GM12875 (cell line): ENCODE results near the gene CFTR.
"Not testable (repeated sequence)": the region's sequence is repeated elsewhere in the genome, so short reads cannot be mapped to it uniquely, and the experiment has no call there.

Experiments used
- H3K4me3 ChIP-seq: one replicate; pipeline ENCODE4 v1.5.1; 2011; ENCODE audit warnings: low read depth, low read length, control low read depth
- CTCF ChIP-seq: IDR thresholded peaks from 2 replicates; pipeline ENCODE4 v1.5.1; 2011; ENCODE audit warnings: low read depth, mild to moderate bottlenecking, control low read depth, inconsistent platforms, low read length, moderate library complexity, borderline replicate concordance; ENCODE audit not compliant: insufficient read depth

The CFTR gene

GRCh38 chr7:117704063-117704462 is 224.2 kb downstream of the CFTR start:
- no peak overlapping the region for H3K4me3 ChIP-seq
- TF ChIP-seq CTCF: no peak

- H3K4me3 ChIP-seq: no peak overlapping the region
- TF ChIP-seq CTCF: no peak
These were observed 225.8 kb downstream of the CFTR start for GRCh38 chr7:117705630-117706029.

- no peak overlapping the region for H3K4me3 ChIP-seq
- no peak for TF ChIP-seq CTCF
These were observed 226.4 kb downstream of the CFTR start for GRCh38 chr7:117706210-117706609.

- no peak for TF ChIP-seq CTCF
These were observed 227.3 kb downstream of the CFTR start for GRCh38 chr7:117707080-117707479.

GRCh38 chr7:117708173-117708572 is 228.3 kb downstream of the CFTR start:
- H3K4me3 ChIP-seq: not testable (repeated sequence)

More at GRCh38 chr7:117707080-117707479, 227.3 kb downstream of the CFTR start:
- H3K4me3 ChIP-seq: no peak overlapping the region

- no peak overlapping the region for H3K4me3 ChIP-seq
These were observed 231.7 kb downstream of the CFTR start for GRCh38 chr7:117711556-117711955.

GRCh38 chr7:117715784-117716445 is 236.1 kb downstream of the CFTR start:
- peak; percentile 53; the same call in 1 of the 2 replicates for TF ChIP-seq CTCF
- no peak overlapping the region for H3K4me3 ChIP-seq

More at GRCh38 chr7:117711556-117711955, 231.7 kb downstream of the CFTR start:
- no peak for TF ChIP-seq CTCF

GRCh38 chr7:117716707-117717299 is 237.0 kb downstream of the CFTR start:
- no peak overlapping the region for H3K4me3 ChIP-seq
- TF ChIP-seq CTCF: no peak
